OCI-LY7 (cell line): ENCODE measurements around the gene MYO18B.

Source experiments
- CTCF ChIP-seq: fragments of 200-600 bp; sonication (generic); conservative IDR thresholded peaks from 2 replicates; pipeline ENCODE4 v1.5.1; 2014; ENCODE audit warnings: mild to moderate bottlenecking, antibody characterized with exemption, low read length, moderate library complexity, mixed read lengths
- EZH2phosphoT487 ChIP-seq: fragments of 200-600 bp; sonication (generic); IDR thresholded peaks from 2 replicates; pipeline ENCODE4 v1.6.1; 2018; ENCODE audit warnings: low read depth, borderline replicate concordance, mild to moderate bottlenecking, mixed run types, antibody characterized with exemption, low read length, moderate library complexity, mixed read lengths

GRCh38 chr22:25800766-25801165 lies 58.8 kb downstream of the MYO18B start:
- TF ChIP-seq EZH2phosphoT487 (no peak), CTCF (no peak)
